GM12878 (cell line): ENCODE measurements around the gene CCDC57. TPM values are rescaled to one million over a fixed set of nuclear protein-coding genes. Genes with fewer than 3 reads are reported as not detected.
A peak's percentile ranks its signal among the peaks of the same experiment; 100 is the strongest.

Source experiments
- BHLHE40 ChIP-seq, 2 experiments: fragments of 450-650 bp in 1 of 2; IDR thresholded peaks; 2 replicates each; pipeline ENCODE4 v1.6.1; 2011 to 2017; ENCODE audit warnings: low read depth in 2 of 2, borderline replicate concordance in 1 of 2, improper control_type of control experiment in 1 of 2, low read length in 1 of 2, mild to moderate bottlenecking in 1 of 2
- CTCF ChIP-seq, 3 experiments: IDR thresholded peaks in 2 of 3; conservative IDR thresholded peaks in 1 of 3; 2 replicates each; pipeline ENCODE4 v1.5.1; 2011; ENCODE audit warnings: low read depth in 3 of 3, low read length in 3 of 3, mild to moderate bottlenecking in 3 of 3, control low read depth in 2 of 3, moderate library complexity in 2 of 3, inconsistent platforms in 1 of 3, mixed read lengths in 1 of 3; ENCODE audit not compliant: control insufficient read depth in 2 of 3, insufficient read depth in 1 of 3; ENCODE audit errors: extremely low read depth in 1 of 3
- DPF2 ChIP-seq: fragments of 450-650 bp; IDR thresholded peaks from 2 replicates; pipeline ENCODE4 v1.6.1; 2017; ENCODE audit warnings: mild to moderate bottlenecking
- EGR1 ChIP-seq, 2 experiments: IDR thresholded peaks; 1 replicate in 1 of 2; 2 replicates in 1 of 2; pipeline ENCODE4 v1.6.1; 2011 to 2012; ENCODE audit warnings: low read depth in 2 of 2, low read length in 2 of 2, borderline replicate concordance in 1 of 2, mild to moderate bottlenecking in 1 of 2, moderate library complexity in 1 of 2
- FOXK2 ChIP-seq: fragments of 450-650 bp; IDR thresholded peaks from 2 replicates; pipeline ENCODE4 v1.6.1; 2017; ENCODE audit warnings: mild to moderate bottlenecking, moderate library complexity
- HDGF ChIP-seq: fragments of 450-650 bp; IDR thresholded peaks from 2 replicates; pipeline ENCODE4 v1.6.1; 2016; ENCODE audit warnings: antibody characterized with exemption
- IKZF1 ChIP-seq: fragments of 450-650 bp; conservative IDR thresholded peaks from 2 replicates; pipeline ENCODE4 v1.6.1; 2017; ENCODE audit warnings: antibody characterized with exemption, mild to moderate bottlenecking
- MEF2A ChIP-seq: IDR thresholded peaks from 2 replicates; pipeline ENCODE4 v1.6.1; 2011; ENCODE audit warnings: low read depth, mild to moderate bottlenecking, low read length, moderate library complexity; ENCODE audit not compliant: insufficient read depth
- NBN ChIP-seq: fragments of 450-650 bp; IDR thresholded peaks from 2 replicates; pipeline ENCODE4 v1.6.1; 2016
- PAX8 ChIP-seq: fragments of 450-650 bp; IDR thresholded peaks from 2 replicates; pipeline ENCODE4 v1.6.1; 2017; ENCODE audit warnings: mild to moderate bottlenecking, moderate library complexity
- POLR2A ChIP-seq: IDR thresholded peaks from 2 replicates; pipeline ENCODE4 v1.6.1; 2011; ENCODE audit warnings: low read depth, mild to moderate bottlenecking, low read length
- RELB ChIP-seq: fragments of 450-650 bp; IDR thresholded peaks from 2 replicates; pipeline ENCODE4 v1.6.1; 2017; ENCODE audit warnings: low read depth, mild to moderate bottlenecking, moderate library complexity
- RUNX3 ChIP-seq: IDR thresholded peaks from 2 replicates; pipeline ENCODE4 v1.6.1; 2012; ENCODE audit warnings: low read length, inconsistent platforms
- SIN3A ChIP-seq: IDR thresholded peaks from 2 replicates; pipeline ENCODE4 v1.6.1; 2012; ENCODE audit warnings: low read depth, low read length, improper control_type of control experiment
- SMC3 ChIP-seq: IDR thresholded peaks from 2 replicates; pipeline ENCODE4 v1.6.1; 2011; ENCODE audit warnings: low read length, improper control_type of control experiment, borderline replicate concordance
- TCF12 ChIP-seq: IDR thresholded peaks from 2 replicates; pipeline ENCODE4 v1.6.1; 2011; ENCODE audit warnings: low read depth, mild to moderate bottlenecking, low read length
- YBX1 ChIP-seq: fragments of 450-650 bp; IDR thresholded peaks from 2 replicates; pipeline ENCODE4 v1.6.1; 2016; ENCODE audit warnings: antibody characterized with exemption
- ZNF207 ChIP-seq: fragments of 450-650 bp; IDR thresholded peaks from 2 replicates; pipeline ENCODE4 v1.6.1; 2014; ENCODE audit warnings: antibody characterized with exemption, mild to moderate bottlenecking, borderline replicate concordance
- ZNF687 ChIP-seq: fragments of 450-650 bp; IDR thresholded peaks from 2 replicates; pipeline ENCODE4 v1.6.1; 2017; ENCODE audit warnings: mild to moderate bottlenecking, moderate library complexity
- polyA plus RNA-seq, 11 experiments: library from polyadenylated mRNA; depleted of rRNA in 4 of 11; unstranded in 6 of 11; stranded (reverse) in 5 of 11; fragments of >200 nt; fragmentation: Nextera tagmentation in 4 of 11; fragmentation: Illumina TruSeq in 1 of 11; extraction: Ambion mirVana in 4 of 11; extraction: Trizol in 1 of 11; gene quantifications; 1 replicate in 1 of 11; 2 replicates in 10 of 11; pipeline versions ENCODE4 v1.2.1 to v1.2.3, GENCODE V29; 2011 to 2016; ENCODE audit warnings: inconsistent platforms in 2 of 11, missing spikeins in 2 of 11, low read depth in 1 of 11
- total RNA-seq, 4 experiments: library from RNA; depleted of rRNA in 3 of 4; stranded (reverse); fragments of >200 nt in 3 of 4; fragmentation: Illumina TruSeq in 1 of 4; extraction: Trizol in 1 of 4; gene quantifications; 2 replicates each; pipeline versions ENCODE4 v1.2.1 to v1.2.3, GENCODE V29; 2013 to 2021

The CCDC57 gene
- total and polyA plus RNA-seq, 10 of the 15 experiments (the other 5 are each of a cell fraction or from before 2014, with no cell fraction given): 5.4 to 123 (median 45.8) TPM

- TF ChIP-seq ZNF207 (0 out of 2 replicates have a peak, but pooled peaks have one; percentile 35), NBN (peak; percentile 59; the same call in 1 of the 2 replicates), POLR2A (peak; percentile 68), SMC3 (0 out of 2 replicates have a peak, but pooled peaks have one; percentile 4), RUNX3 (peak; percentile 39; the same call in 1 of the 2 replicates), HDGF (peak; percentile 55), PAX8 (no peak), EGR1 (IDR thresholded peaks at IDR 0.05; ENCODE audit: borderline replicate concordance in 1 of 2, low read depth in 2 of 2, low read length in 2 of 2) (0 out of 3 replicates have a peak, but pooled peaks of 1 of the 2 experiments have one; percentile 17), FOXK2 (peak; percentile 75), SIN3A (no peak), DPF2 (peak; percentile 49; the same call in 1 of the 2 replicates), RELB (peak; percentile 44; the same call in 1 of the 2 replicates), IKZF1 (peak; percentile 81), BHLHE40 (IDR thresholded peaks at IDR 0.05; ENCODE audit: borderline replicate concordance in 1 of 2, low read depth in 2 of 2, low read length in 1 of 2) (0 out of 4 replicates have a peak, but pooled peaks have one; percentile 8 to 31), MEF2A (no peak), TCF12 (0 out of 2 replicates have a peak, but pooled peaks have one; percentile 25), YBX1 (no peak), CTCF (IDR thresholded peaks at IDR 0.05 in 2 of 3, conservative IDR thresholded peaks at IDR 0.05 in 1 of 3; ENCODE audit: control insufficient read depth in 2 of 3, extremely low read depth in 1 of 3, insufficient read depth in 1 of 3, low read depth in 3 of 3, low read length in 3 of 3) (peak in 2 of 3 experiments; percentile 4 to 23; a peak in 1 of 6 replicates), ZNF687 (peak; percentile 86)
Observed at GRCh38 chr17:82216301-82217119, 3.9 kb upstream of the CCDC57 start (continued).
